ENCODE measurements around the gene PCDHB9.
"Not testable (repeated sequence)": the region's sequence is repeated elsewhere in the genome, so short reads cannot be mapped to it uniquely, and the experiment has no call there.

PCDHB9 gene

GRCh38 chr5:141199359-141200235 is 12.6 kb downstream of the PCDHB9 start, which contains the start of gene PCDHB11:
TSS of gene PCDHB11 (plus strand) at chr5:141199627. CDS start at chr5:141199775, 148 bp downstream.
- TF ChIP-seq POLR2A (IDR thresholded peaks at IDR 0.05; ENCODE audit: low read depth, low read length) (no peak), POLR2AphosphoS5 (IDR thresholded peaks at IDR 0.05; ENCODE audit: low read depth, low read length) (no peak), TAF1 (IDR thresholded peaks at IDR 0.05; ENCODE audit: borderline replicate concordance, low read depth, low read length) (no peak)
- FAIRE-seq: no peak
- no peak for DNase-seq (ENCODE audit: insufficient read length)

DNA sequence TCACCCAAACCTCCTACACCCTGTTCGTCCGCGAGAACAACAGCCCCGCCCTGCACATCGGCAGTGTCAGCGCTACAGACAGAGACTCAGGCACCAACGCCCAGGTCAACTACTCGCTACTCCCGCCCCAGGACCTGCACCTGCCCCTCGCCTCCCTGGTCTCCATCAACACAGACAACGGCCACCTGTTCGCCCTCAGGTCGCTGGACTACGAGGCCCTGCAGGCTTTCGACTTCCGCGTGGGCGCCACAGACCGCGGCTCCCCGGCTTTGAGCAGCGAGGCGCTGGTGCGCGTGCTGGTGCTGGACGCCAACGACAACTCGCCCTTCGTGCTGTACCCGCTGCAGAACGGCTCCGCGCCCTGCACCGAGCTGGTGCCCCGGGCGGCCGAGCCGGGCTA is 14.2 kb downstream of the PCDHB9 start:
- FAIRE-seq; DNase-seq (ENCODE audit: insufficient read length): not testable (repeated sequence)

- not testable (repeated sequence) for DNase-seq (ENCODE audit: insufficient read length); FAIRE-seq
Observed at GRCh38 chr5:141201646-141202045, 14.7 kb downstream of the PCDHB9 start.

DNA sequence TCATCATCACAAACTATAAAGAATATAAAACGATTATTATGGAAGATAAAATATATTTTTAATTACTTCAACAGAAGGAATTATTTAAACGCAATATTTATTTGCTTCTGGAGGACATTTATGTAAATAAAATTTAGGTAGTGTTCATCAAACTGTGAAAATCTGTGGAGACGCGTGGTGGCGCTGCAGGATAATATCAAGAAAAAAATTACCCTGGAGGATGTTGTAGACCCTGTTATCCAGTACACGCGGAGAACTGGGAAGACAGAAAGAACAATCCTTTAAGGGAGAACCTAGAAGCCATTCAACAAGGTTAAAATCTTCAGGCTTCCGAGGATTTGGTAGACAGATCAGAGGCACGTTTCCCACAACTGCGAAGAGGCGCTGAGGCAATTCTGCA is 21.5 kb downstream of the PCDHB9 start, which contains the start of gene PCDHB12:
PCDHB12 (plus strand) TSS at position 242 of the 400 bp plus-strand sequence. CDS start 189 bp downstream, outside the sequence.
- no peak for TF ChIP-seq POLR2AphosphoS5 (IDR thresholded peaks at IDR 0.05; ENCODE audit: low read depth, low read length)
- no peak for DNase-seq (ENCODE audit: insufficient read length)
- no peak for FAIRE-seq

DNA sequence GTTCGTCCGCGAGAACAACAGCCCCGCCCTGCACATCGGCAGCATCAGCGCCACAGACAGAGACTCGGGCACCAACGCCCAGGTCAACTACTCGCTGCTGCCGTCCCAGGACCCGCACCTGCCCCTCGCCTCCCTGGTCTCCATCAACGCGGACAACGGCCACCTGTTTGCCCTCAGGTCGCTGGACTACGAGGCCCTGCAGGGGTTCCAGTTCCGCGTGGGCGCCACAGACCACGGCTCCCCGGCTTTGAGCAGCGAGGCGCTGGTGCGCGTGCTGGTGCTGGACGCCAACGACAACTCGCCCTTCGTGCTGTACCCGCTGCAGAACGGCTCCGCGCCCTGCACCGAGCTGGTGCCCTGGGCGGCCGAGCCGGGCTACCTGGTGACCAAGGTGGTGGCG is 23.3 kb downstream of the PCDHB9 start:
- not testable (repeated sequence) for DNase-seq (ENCODE audit: insufficient read length); FAIRE-seq

DNA sequence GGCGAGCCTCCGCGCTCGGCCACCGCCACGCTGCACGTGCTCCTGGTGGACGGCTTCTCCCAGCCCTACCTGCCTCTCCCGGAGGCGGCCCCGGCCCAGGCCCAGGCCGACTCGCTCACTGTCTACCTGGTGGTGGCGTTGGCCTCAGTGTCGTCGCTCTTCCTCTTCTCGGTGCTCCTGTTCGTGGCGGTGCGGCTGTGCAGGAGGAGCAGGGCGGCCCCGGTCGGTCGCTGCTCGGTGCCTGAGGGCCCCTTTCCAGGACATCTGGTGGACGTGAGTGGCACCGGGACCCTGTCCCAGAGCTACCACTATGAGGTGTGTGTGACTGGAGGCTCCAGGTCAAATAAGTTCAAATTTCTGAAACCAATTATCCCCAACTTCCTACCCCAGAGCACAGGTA is 23.9 kb downstream of the PCDHB9 start:
- DNase-seq (ENCODE audit: insufficient read length); FAIRE-seq: not testable (repeated sequence)

- not testable (repeated sequence) for DNase-seq (ENCODE audit: insufficient read length); FAIRE-seq
Observed at GRCh38 chr5:141213656-141214339, 26.8 kb downstream of the PCDHB9 start, which contains the start of gene PCDHB13. TSS of gene PCDHB13 (plus strand) at chr5:141213919. CDS start at chr5:141214124, 205 bp downstream.

DNA sequence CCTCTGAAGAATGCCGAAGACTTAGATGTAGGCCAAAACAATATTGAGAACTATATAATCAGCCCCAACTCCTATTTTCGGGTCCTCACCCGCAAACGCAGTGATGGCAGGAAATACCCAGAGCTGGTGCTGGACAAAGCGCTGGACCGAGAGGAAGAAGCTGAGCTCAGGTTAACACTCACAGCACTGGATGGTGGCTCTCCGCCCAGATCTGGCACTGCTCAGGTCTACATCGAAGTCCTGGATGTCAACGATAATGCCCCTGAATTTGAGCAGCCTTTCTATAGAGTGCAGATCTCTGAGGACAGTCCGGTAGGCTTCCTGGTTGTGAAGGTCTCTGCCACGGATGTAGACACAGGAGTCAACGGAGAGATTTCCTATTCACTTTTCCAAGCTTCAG is 27.6 kb downstream of the PCDHB9 start:
- not testable (repeated sequence) for FAIRE-seq; DNase-seq (ENCODE audit: insufficient read length)

GRCh38 chr5:141215504-141215903 is 28.5 kb downstream of the PCDHB9 start:
- not testable (repeated sequence) for DNase-seq (ENCODE audit: insufficient read length); FAIRE-seq

DNA sequence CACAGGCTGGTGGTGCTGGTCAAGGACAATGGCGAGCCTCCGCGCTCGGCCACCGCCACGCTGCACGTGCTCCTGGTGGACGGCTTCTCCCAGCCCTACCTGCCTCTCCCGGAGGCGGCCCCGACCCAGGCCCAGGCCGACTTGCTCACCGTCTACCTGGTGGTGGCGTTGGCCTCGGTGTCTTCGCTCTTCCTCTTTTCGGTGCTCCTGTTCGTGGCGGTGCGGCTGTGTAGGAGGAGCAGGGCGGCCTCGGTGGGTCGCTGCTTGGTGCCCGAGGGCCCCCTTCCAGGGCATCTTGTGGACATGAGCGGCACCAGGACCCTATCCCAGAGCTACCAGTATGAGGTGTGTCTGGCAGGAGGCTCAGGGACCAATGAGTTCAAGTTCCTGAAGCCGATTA is 29.1 kb downstream of the PCDHB9 start:
- not testable (repeated sequence) for FAIRE-seq; DNase-seq (ENCODE audit: insufficient read length)

- no peak for TF ChIP-seq TAF1 (IDR thresholded peaks at IDR 0.05; ENCODE audit: borderline replicate concordance, low read depth, low read length)
- TF ChIP-seq POLR2AphosphoS5 (IDR thresholded peaks at IDR 0.05; ENCODE audit: low read depth, low read length): no peak
- TF ChIP-seq POLR2A (IDR thresholded peaks at IDR 0.05; ENCODE audit: low read depth, low read length): no peak
- DNase-seq (ENCODE audit: insufficient read length) (no peak), FAIRE-seq (no peak)
Observed at GRCh38 chr5:141223112-141223783, 36.3 kb downstream of the PCDHB9 start, which contains the start of gene PCDHB14. TSS of gene PCDHB14 (plus strand) at chr5:141223343. CDS start at chr5:141223506, 163 bp downstream.

DNA sequence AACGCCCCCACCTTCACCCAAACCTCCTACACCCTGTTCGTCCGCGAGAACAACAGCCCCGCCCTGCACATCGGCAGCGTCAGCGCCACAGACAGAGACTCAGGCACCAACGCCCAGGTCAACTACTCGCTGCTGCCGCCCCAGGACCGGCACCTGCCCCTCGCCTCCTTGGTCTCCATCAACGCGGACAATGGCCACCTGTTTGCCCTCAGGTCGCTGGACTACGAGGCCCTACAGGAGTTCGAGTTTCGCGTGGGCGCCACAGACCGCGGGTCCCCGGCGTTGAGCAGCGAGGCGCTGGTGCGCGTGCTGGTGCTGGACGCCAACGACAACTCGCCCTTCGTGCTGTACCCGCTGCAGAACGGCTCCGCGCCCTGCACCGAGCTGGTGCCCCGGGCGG is 37.9 kb downstream of the PCDHB9 start:
- FAIRE-seq; DNase-seq (ENCODE audit: insufficient read length): not testable (repeated sequence)

GRCh38 chr5:141225421-141225820 is 38.5 kb downstream of the PCDHB9 start:
- not testable (repeated sequence) for DNase-seq (ENCODE audit: insufficient read length); FAIRE-seq

All from GM12892 (cell line).